ENCODE results near the gene PDXK. TPM values are rescaled to one million over a fixed set of nuclear protein-coding genes. Genes with fewer than 3 reads are reported as not detected.

The PDXK gene
- total RNA-seq, result 100 to 1,000 TPM in 1 of 2 donors, 10 to 100 TPM in 1; 90.9 to 105 TPM
- polyA plus RNA-seq (2013, experiment 1 of 2), result 35.6 TPM
- 40.5 TPM for polyA plus RNA-seq (2013, experiment 2 of 2)
- long read RNA-seq, experiment 1, full-length matches to known transcripts, result 22 of 41 reads
- long read RNA-seq, experiment 1, partial matches to known transcripts, result 3 of 41 reads
- long read RNA-seq, experiment 1, other reads (novel, unspliced or antisense), result 16 of 41 reads
- long read RNA-seq, experiment 2, full-length matches to known transcripts, result 73 of 103 reads
- long read RNA-seq, experiment 2, partial matches to known transcripts, result 1 of 103 reads
- long read RNA-seq, experiment 2, other reads (novel, unspliced or antisense), result 29 of 103 reads
- long read RNA-seq, experiment 3, full-length matches to known transcripts, result 2 of 54 reads
- long read RNA-seq, experiment 3, partial matches to known transcripts, result 0 of 54 reads
- long read RNA-seq, experiment 3, other reads (novel, unspliced or antisense), result 52 of 54 reads
- long read RNA-seq, experiment 4, partial matches to known transcripts, result 1 of 26 reads
- long read RNA-seq, experiment 4, other reads (novel, unspliced or antisense), result 25 of 26 reads

- peak within 1 kb of the TSS; percentile 55 for H3K27ac Mint-ChIP-seq
- no peaks in the 10 kb centered on the region for H3K4me1 ChIP-seq (ENCODE audit: control insufficient read depth, insufficient read depth, low read length)
- peak within 1 kb of the TSS; percentile 85 for H3K4me3 ChIP-seq (ENCODE audit: low read length)
- H3K4me3 Mint-ChIP-seq, result peak within 1 kb of the TSS; percentile 66
- H3K27ac ChIP-seq (ENCODE audit: low read depth, low read length), result no peak within 1 kb of the TSS
- H3K4me1 Mint-ChIP-seq, result peaks cover 7% of the 10 kb centered on the region
- 0 to 1% methylated on average over 45 to 117 of the region's 117 CpGs for WGBS, 2 experiments (ENCODE audit: insufficient coverage in 1 of 2, insufficient read length in 1 of 2)
- no peaks in the 10 kb centered on the region for H3K9me3 ChIP-seq (ENCODE audit: control insufficient read depth, low read length)
- H3K27me3 ChIP-seq (ENCODE audit: control insufficient read depth, insufficient read depth, low read length, poor library complexity, severe bottlenecking), result peaks cover 6% of the 10 kb centered on the region
- H3K9me3 Mint-ChIP-seq, result no peaks in the 10 kb centered on the region
- peaks cover 2% of the 10 kb centered on the region for H3K36me3 Mint-ChIP-seq (ENCODE audit: low read depth)
- peaks cover 24% of the 10 kb centered on the region for H3K27me3 Mint-ChIP-seq (ENCODE audit: insufficient read depth)
- H3K9ac ChIP-seq (ENCODE audit: extremely low read depth, low read length, poor library complexity, severe bottlenecking), result peak within 1 kb of the TSS; percentile 73
- no peaks in the 10 kb centered on the region for H3K36me3 ChIP-seq (ENCODE audit: control insufficient read depth, insufficient read depth, low read length)
- peak; percentile 96 for DNase-seq
- TF ChIP-seq, protein P1, sequence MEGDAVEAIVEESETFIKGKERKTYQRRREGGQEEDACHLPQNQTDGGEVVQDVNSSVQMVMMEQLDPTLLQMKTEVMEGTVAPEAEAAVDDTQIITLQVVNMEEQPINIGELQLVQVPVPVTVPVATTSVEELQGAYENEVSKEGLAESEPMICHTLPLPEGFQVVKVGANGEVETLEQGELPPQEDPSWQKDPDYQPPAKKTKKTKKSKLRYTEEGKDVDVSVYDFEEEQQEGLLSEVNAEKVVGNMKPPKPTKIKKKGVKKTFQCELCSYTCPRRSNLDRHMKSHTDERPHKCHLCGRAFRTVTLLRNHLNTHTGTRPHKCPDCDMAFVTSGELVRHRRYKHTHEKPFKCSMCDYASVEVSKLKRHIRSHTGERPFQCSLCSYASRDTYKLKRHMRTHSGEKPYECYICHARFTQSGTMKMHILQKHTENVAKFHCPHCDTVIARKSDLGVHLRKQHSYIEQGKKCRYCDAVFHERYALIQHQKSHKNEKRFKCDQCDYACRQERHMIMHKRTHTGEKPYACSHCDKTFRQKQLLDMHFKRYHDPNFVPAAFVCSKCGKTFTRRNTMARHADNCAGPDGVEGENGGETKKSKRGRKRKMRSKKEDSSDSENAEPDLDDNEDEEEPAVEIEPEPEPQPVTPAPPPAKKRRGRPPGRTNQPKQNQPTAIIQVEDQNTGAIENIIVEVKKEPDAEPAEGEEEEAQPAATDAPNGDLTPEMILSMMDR (conservative IDR thresholded peaks at IDR 0.05), result peak; percentile 33
These were observed at the start of gene PDXK for GRCh38 chr21:43718872-43719747. Gene PDXK, plus strand, starts transcription at chr21:43719129. Its CDS starts 166 bp downstream, at chr21:43719295.

GRCh38 chr21:43669828-43670605 lies 48.9 kb upstream of the PDXK start:
- Mint-ChIP-seq H3K9me3 (no peaks in the 10 kb centered on the region), H3K4me3 (no peak overlapping the region), H3K4me1 (peaks cover 5% of the 10 kb centered on the region), H3K27ac (peak overlapping the region; percentile 33), H3K27me3 (ENCODE audit: insufficient read depth) (no peaks in the 10 kb centered on the region), H3K36me3 (ENCODE audit: low read depth) (peaks cover 61% of the 10 kb centered on the region)
- H3K36me3 ChIP-seq (ENCODE audit: control insufficient read depth, insufficient read depth, low read length), result peaks cover 55% of the 10 kb centered on the region
- no peak overlapping the region for H3K4me3 ChIP-seq (ENCODE audit: low read length)
- peak; percentile 12 for DNase-seq
- H3K27ac ChIP-seq (ENCODE audit: low read depth, low read length), result no peak overlapping the region
- TF ChIP-seq, protein P1 (conservative IDR thresholded peaks at IDR 0.05), result no peak
- H3K27me3 ChIP-seq (ENCODE audit: control insufficient read depth, insufficient read depth, low read length, poor library complexity, severe bottlenecking), result no peaks in the 10 kb centered on the region
- peaks cover 4% of the 10 kb centered on the region for H3K4me1 ChIP-seq (ENCODE audit: control insufficient read depth, insufficient read depth, low read length)
- no peak overlapping the region for H3K9ac ChIP-seq (ENCODE audit: extremely low read depth, low read length, poor library complexity, severe bottlenecking)
- WGBS, 2 experiments (ENCODE audit: insufficient coverage in 1 of 2, insufficient read length in 1 of 2), result 84 to 91% methylated on average over 17 to 20 of the region's 20 CpGs
- H3K9me3 ChIP-seq (ENCODE audit: control insufficient read depth, low read length), result no peaks in the 10 kb centered on the region

- peaks cover 5% of the 10 kb centered on the region for H3K4me1 Mint-ChIP-seq
- H3K36me3 Mint-ChIP-seq (ENCODE audit: low read depth), result peaks cover 74% of the 10 kb centered on the region
- Histone ChIP-seq H3K4me1 (ENCODE audit: control insufficient read depth, insufficient read depth, low read length) (peaks cover 4% of the 10 kb centered on the region), H3K9ac (ENCODE audit: extremely low read depth, low read length, poor library complexity, severe bottlenecking) (no peak overlapping the region), H3K9me3 (ENCODE audit: control insufficient read depth, low read length) (no peaks in the 10 kb centered on the region), H3K27ac (ENCODE audit: low read depth, low read length) (no peak overlapping the region), H3K4me3 (ENCODE audit: low read length) (no peak overlapping the region), H3K36me3 (ENCODE audit: control insufficient read depth, insufficient read depth, low read length) (peaks cover 77% of the 10 kb centered on the region), H3K27me3 (ENCODE audit: control insufficient read depth, insufficient read depth, low read length, poor library complexity, severe bottlenecking) (no peaks in the 10 kb centered on the region)
- WGBS, 2 experiments (ENCODE audit: insufficient coverage in 1 of 2, insufficient read length in 1 of 2), result 93 to 100% methylated on average over 2 to 3 of the region's 3 CpGs
- H3K9me3 Mint-ChIP-seq, result no peaks in the 10 kb centered on the region
- no peaks in the 10 kb centered on the region for H3K27me3 Mint-ChIP-seq (ENCODE audit: insufficient read depth)
- DNase-seq, result no peak
- no peak overlapping the region for H3K27ac Mint-ChIP-seq
- TF ChIP-seq, protein P1 (conservative IDR thresholded peaks at IDR 0.05), result no peak
- H3K4me3 Mint-ChIP-seq, result no peak overlapping the region
These were observed 43.1 kb upstream of the PDXK start for GRCh38 chr21:43675871-43676270.

Measured in endodermal cell (in vitro differentiated cells).